ENCODE results near the gene TUBB6. TPM values are rescaled to one million over a fixed set of nuclear protein-coding genes. Genes with fewer than 3 reads are reported as not detected.

The TUBB6 gene
- total RNA-seq, 6 experiments from 2014 or later: 2.4 to 18.5 (median 9.0) TPM

GRCh38 chr18:12327510-12328178, 19.6 kb downstream of the TUBB6 start:
- TF ChIP-seq, protein P1, sequence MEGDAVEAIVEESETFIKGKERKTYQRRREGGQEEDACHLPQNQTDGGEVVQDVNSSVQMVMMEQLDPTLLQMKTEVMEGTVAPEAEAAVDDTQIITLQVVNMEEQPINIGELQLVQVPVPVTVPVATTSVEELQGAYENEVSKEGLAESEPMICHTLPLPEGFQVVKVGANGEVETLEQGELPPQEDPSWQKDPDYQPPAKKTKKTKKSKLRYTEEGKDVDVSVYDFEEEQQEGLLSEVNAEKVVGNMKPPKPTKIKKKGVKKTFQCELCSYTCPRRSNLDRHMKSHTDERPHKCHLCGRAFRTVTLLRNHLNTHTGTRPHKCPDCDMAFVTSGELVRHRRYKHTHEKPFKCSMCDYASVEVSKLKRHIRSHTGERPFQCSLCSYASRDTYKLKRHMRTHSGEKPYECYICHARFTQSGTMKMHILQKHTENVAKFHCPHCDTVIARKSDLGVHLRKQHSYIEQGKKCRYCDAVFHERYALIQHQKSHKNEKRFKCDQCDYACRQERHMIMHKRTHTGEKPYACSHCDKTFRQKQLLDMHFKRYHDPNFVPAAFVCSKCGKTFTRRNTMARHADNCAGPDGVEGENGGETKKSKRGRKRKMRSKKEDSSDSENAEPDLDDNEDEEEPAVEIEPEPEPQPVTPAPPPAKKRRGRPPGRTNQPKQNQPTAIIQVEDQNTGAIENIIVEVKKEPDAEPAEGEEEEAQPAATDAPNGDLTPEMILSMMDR (IDR thresholded peaks at IDR 0.05): peak; percentile 58 to 85 (median 72)
- TF ChIP-seq POLR2A (IDR thresholded peaks at IDR 0.05): no peak
- Histone ChIP-seq H3K4me1 (no peaks in the 10 kb centered on the region), H3K36me3 (peaks cover 0 to 47% (median 20%) of the 10 kb centered on the region in 4 donors), H3K4me3 (no peak overlapping the region), H3K9me3 (no peaks in the 10 kb centered on the region), H3K27ac (no peak overlapping the region), H3K27me3 (no peaks in the 10 kb centered on the region)
- ATAC-seq (peak; percentile 76 to 89 (median 84)), DNase-seq (peak; percentile 71 to 79 (median 77))
- 41% methylated on average over 3 of the region's 11 CpGs for WGBS (ENCODE audit: insufficient coverage, low coverage, low lambda C conversion rate, missing lambda C conversion rate)
- intact Hi-C loops (cut with DNase I): no loop called here

- no peak overlapping the region for H3K4me3 ChIP-seq
- no peak overlapping the region for H3K27ac ChIP-seq
- no peaks in the 10 kb centered on the region for H3K4me1 ChIP-seq
- H3K9me3 ChIP-seq: no peaks in the 10 kb centered on the region
- intact Hi-C loops (cut with DNase I): no loop called here
- ATAC-seq: no peak
- DNase-seq: no peak
- no peaks in the 10 kb centered on the region for H3K27me3 ChIP-seq
- TF ChIP-seq, protein P1 (IDR thresholded peaks at IDR 0.05): no peak
- no peak for TF ChIP-seq POLR2A (IDR thresholded peaks at IDR 0.05)
- peaks cover 0 to 42% (median 20%) of the 10 kb centered on the region in 4 donors for H3K36me3 ChIP-seq
- 100% methylated on average over 4 of the region's 4 CpGs for WGBS (ENCODE audit: insufficient coverage, low coverage, low lambda C conversion rate, missing lambda C conversion rate)
Observed at GRCh38 chr18:12328179-12328823, 20.3 kb downstream of the TUBB6 start.

DNA sequence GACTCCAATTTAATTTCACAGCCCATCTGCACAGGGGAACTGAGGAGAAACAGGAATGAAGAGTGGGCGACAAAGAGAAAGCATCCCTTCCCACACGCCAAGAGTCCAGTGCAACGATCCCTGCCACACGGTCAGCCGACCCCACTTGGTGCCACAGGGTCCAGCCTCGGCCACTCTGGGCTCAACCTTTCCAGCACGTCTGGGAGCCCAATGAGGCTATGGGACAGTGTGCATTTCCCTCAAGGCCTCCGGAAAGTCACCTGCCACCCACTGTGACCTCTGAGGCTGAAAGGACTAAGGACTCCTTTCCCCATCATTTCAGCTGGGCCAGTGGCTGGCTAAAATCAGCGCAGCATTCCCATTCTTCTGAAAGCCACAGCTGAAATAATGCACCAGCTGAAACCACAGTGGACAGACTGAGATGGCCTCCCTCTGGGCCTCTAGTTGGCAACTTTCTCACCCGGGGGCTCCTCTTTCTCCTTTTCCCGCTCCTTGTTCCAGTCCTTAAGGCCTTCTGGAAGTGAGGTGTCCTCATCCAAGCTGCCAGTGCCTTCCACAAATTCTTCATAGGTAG, 21.2 kb downstream of the TUBB6 start:
- WGBS (ENCODE audit: insufficient coverage, low coverage, low lambda C conversion rate, missing lambda C conversion rate): 81% methylated on average over 6 of the region's 11 CpGs
- peaks cover 0 to 46% (median 20%) of the 10 kb centered on the region in 4 donors for H3K36me3 ChIP-seq

GRCh38 chr18:12330766-12331165, 22.7 kb downstream of the TUBB6 start:
- TF ChIP-seq, protein P1 (IDR thresholded peaks at IDR 0.05): no peak
- no peak for TF ChIP-seq POLR2A (IDR thresholded peaks at IDR 0.05)
- DNase-seq: no peak
- H3K36me3 ChIP-seq: peaks cover 0 to 50% (median 14%) of the 10 kb centered on the region in 4 donors

More for the DNA sequence above, 21.2 kb downstream of the TUBB6 start:
- no peak for ATAC-seq
- DNase-seq: no peak
- no peaks in the 10 kb centered on the region for H3K27me3 ChIP-seq
- no peak overlapping the region for H3K4me3 ChIP-seq
- no peaks in the 10 kb centered on the region for H3K9me3 ChIP-seq
- intact Hi-C loops (cut with DNase I): no loop called here
- no peak overlapping the region for H3K27ac ChIP-seq
- no peaks in the 10 kb centered on the region for H3K4me1 ChIP-seq
- TF ChIP-seq, protein P1 (IDR thresholded peaks at IDR 0.05): no peak
- TF ChIP-seq POLR2A (IDR thresholded peaks at IDR 0.05): no peak

More at GRCh38 chr18:12330766-12331165, 22.7 kb downstream of the TUBB6 start:
- WGBS (ENCODE audit: insufficient coverage, low coverage, low lambda C conversion rate, missing lambda C conversion rate): 92% methylated on average over 4 of the region's 4 CpGs
- H3K4me3 ChIP-seq: no peak overlapping the region
- no peaks in the 10 kb centered on the region for H3K27me3 ChIP-seq
- no peak for ATAC-seq
- intact Hi-C loops (cut with DNase I): no loop called here
- no peaks in the 10 kb centered on the region for H3K9me3 ChIP-seq
- H3K27ac ChIP-seq: no peak overlapping the region
- no peaks in the 10 kb centered on the region for H3K4me1 ChIP-seq

Data from right lobe of liver (tissue), 6 donors.